Stimulated activated CD8-positive, alpha-beta memory T cell treated with anti-CD3 and anti-CD28 coated beads, Interleukin-2, amount 100 ng/mL, for 1 hour (primary cell): ENCODE measurements around the gene BBS9.
"Not testable (repeated sequence)": the region's sequence is repeated elsewhere in the genome, so short reads cannot be mapped to it uniquely, and the experiment has no call there.

Experiments used
- DNase-seq, 2 donors: peaks; one replicate each; pipeline ENCODE4 v3.0.0-alpha.2; 2020; ENCODE audit warnings: low read depth in 2 of 2

The BBS9 gene

DNA sequence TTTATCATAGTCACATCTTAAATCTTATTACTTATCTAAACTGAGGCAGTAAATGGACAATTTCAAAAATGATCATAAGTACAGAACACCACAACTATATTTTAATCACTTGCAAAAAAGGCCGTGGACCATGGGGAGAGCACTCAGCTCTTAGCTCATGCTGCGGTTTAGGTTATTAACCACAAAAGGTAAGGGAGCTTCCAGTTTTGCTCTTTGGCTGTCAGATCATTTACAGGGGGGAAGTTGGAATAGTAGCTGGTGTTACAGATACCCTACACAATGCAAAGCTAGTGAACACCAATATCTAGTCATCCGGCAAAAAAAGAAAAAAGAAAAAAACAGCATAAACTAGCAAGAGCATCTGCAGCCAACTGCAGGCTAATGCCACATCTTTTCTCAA, 147.0 kb downstream of the BBS9 start:
- DNase-seq, result no peak

GRCh38 chr7:33276729-33277128, 147.4 kb downstream of the BBS9 start:
- DNase-seq, result no peak

GRCh38 chr7:33278095-33278494, 148.7 kb downstream of the BBS9 start:
- no peak for DNase-seq

DNA sequence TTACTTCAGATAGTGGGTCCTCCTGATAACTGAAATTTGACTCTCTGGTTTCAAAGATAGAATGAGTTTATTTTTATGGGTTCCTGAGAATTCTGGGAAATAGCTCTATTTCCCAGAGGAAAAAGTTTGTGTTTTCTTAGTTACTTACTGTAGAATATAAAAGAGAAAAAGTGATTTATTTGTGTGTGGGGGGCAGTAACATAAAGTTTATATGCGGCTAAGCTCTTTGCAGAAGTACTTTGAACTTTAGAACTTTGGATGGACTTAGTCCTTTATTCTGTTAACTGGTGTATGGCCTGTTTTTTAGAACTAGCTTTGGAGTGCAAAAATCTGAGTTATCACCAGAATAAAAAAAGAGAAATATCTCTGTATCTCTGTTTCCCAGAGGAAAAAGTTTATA, 157.1 kb downstream of the BBS9 start:
- DNase-seq, result no peak

DNA sequence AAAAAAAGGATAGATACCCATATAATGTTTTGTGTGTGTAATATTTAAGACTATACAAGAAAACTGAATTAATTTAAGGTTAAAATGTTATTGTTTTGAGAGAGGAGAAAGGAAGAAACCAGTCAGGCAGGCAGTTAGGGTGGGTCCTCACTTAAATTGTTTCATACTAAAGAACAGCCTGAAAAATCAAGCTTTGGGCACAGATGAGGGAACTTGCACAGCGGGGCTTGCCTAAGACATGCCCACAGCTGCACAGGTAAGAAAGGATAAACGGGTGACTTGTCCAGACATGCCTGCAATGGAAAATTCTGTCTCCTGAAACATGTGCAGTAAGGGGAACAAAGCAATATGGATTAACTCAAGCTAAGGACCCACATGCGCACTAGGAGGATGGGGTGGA, 158.4 kb downstream of the BBS9 start:
- no peak for DNase-seq

- no peak for DNase-seq
Measured at GRCh38 chr7:33298848-33299247, 169.5 kb downstream of the BBS9 start.

DNA sequence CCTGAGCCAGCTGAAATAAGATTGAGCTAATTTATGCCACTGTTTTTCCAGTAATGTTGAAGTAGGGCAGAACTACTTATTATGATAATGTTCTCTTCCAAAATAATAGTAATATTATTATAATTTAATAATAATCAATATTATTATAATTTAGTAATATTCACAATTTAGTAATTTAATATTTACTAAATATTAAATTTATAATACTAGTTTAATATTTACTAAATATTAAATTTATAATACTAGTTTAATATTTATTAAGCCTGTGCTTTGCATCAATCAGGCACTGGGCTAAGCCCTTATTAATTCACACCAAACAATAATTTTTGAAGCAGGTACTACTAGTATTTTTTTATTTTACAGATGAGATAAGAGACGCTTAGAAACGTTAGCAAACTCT, 170.1 kb downstream of the BBS9 start:
- no peak for DNase-seq

GRCh38 chr7:33300131-33300530, 170.8 kb downstream of the BBS9 start:
- no peak for DNase-seq

GRCh38 chr7:33300742-33301141, 171.4 kb downstream of the BBS9 start:
- DNase-seq, result no peak

GRCh38 chr7:33303978-33304557, 174.7 kb downstream of the BBS9 start:
- not testable (repeated sequence) for DNase-seq

- DNase-seq, result no peak
Measured at GRCh38 chr7:33307205-33307604, 177.8 kb downstream of the BBS9 start.

DNA sequence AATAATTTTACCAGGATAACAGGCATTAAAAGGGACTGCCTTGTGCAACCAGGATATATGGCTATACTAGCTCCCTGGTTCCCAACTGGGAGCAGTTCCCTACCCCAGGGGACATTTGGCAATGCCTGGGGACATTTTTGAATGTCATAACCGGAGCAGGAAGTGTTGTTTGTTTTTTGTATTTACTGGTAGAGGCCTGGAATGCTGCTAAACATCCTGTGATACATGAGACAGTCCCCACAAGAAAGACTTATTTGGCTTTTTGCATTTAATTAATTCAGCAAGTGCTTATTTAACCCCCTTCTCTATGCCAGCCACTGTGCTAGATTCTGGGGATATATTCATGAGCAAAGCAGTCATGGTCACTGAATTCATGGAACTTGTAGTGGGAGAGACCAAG, 181.2 kb downstream of the BBS9 start:
- DNase-seq, result no peak

- no peak for DNase-seq
Measured at GRCh38 chr7:33325754-33326484, 196.6 kb downstream of the BBS9 start.

DNA sequence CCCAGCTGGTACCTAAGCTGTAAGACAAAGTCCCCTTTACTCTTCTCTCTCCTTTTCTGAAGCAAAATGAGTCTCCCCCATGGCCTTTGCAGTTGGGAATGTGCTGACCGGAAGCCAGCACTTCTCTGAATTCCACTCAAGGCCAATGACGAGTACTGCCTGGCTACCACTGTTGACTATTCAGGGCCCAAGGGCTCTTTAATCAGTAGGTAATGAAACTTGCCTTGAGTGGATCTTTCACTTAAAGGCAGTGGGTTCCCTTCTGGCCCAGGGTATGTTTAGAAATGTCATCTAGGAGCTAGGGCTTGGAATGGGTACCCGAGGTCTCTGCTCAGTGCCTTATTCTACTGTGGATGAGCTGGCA, 197.1 kb downstream of the BBS9 start:
- DNase-seq, result no peak

DNA sequence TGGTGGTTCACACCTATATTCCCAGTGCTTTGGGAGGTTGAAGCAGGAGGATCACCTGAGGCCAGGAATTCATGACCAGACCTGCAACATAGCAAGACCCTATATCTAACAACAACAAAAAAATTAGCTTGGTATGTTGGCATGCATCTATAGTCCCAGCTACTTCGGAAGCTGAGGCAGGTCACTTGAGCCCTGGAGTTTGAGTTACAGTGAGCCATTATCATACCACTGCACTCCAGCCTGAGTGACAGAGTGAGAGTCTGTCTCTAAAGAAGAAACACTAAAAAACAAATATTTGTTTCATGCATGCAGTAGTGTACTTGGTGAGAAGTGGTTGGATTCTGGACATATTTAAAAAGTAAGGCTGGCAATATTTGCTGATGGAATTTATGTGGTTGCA, 198.1 kb downstream of the BBS9 start:
- no peak for DNase-seq

GRCh38 chr7:33334349-33334748, 205.0 kb downstream of the BBS9 start:
- no peak for DNase-seq

- DNase-seq, result no peak
Measured at GRCh38 chr7:33336820-33337219, 207.5 kb downstream of the BBS9 start.

- no peak for DNase-seq
Measured at GRCh38 chr7:33339074-33339790, 209.9 kb downstream of the BBS9 start.

DNA sequence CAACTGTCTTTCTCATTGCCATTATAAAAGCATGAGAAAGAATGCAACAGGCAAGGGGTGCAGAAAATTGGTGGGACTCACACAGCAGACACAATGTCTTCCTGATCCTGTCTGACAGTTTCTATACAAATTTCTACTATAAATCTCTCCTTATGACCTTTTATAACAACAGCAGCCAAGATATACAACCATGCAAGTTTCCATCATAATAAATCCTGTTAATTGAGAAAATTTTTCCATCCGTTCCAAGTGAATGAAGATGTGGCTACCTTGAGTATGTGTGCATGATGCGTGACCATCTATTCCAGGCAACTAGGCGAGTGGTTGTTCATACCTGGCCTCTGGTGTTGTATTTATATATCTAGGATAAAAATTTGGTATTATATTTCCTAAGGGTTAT, 216.7 kb downstream of the BBS9 start:
- DNase-seq, result no peak

GRCh38 chr7:33350577-33350976, 221.2 kb downstream of the BBS9 start:
- DNase-seq, result no peak

GRCh38 chr7:33351709-33352108, 222.3 kb downstream of the BBS9 start:
- no peak for DNase-seq

DNA sequence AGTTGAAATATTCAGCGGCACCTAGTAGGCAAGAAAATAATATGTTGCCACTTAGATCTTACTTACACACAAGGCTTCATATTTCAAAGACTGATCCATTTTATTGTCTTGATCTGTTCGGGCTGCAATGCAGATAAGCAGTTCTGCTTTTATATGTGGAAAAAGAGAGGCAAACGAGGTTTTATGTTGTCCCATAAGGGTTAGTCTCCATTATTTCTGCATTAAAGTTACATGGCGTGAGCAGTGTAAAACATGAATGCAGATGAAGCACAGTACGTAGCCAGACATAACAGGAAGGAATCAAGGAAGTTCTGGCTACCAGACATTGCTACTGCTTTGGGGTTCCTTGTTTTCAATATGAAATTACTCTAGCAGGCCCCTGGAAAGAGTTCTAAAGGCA, 224.8 kb downstream of the BBS9 start:
- no peak for DNase-seq

- DNase-seq, result no peak
Measured at GRCh38 chr7:33355386-33355785, 226.0 kb downstream of the BBS9 start.
